ENCODE measurements around the gene CXorf65. TPM values are rescaled to one million over a fixed set of nuclear protein-coding genes. Genes with fewer than 3 reads are reported as not detected.

Gene CXorf65
- total RNA-seq, 1 donor from 2014 or later, result not detected

DNA sequence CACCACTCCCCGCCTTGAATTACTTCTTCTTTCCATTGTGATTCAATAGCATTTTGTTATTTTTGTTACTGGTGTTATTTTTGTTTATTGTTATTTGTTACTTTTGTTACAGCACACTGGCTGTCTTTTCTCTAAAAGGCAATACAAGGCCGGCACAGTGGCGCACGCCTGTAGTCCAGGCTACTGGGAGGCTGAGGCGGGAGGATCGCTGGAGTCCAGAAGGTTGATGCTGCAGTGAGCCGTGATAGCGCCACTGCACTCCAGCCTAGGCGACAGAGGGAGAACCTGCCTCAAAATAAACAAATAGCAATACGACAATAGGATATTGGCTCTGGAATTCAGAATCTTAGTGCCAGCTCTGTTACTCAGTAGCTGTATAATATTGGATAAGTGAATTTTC lies 10.8 kb upstream of the CXorf65 start:
- Histone ChIP-seq H3K27ac (no peak overlapping the region), H3K4me3 (peak overlapping the region in 1 of 2 donors; percentile 61), H3K9me3 (no peaks in the 10 kb centered on the region), H3K4me1 (peaks cover 0 to 4% of the 10 kb centered on the region in 2 donors), H3K27me3 (no peaks in the 10 kb centered on the region), H3K36me3 (peaks cover 0 to 15% of the 10 kb centered on the region in 2 donors)
- intact Hi-C loops (cut with DNase I), result no loop called here
- DNase-seq (ENCODE audit: low spot score in 2 of 2), result no peak
- no peak for TF ChIP-seq CTCF (IDR thresholded peaks at IDR 0.05)

GRCh38 chrX:71111921-71112431 lies 5.4 kb upstream of the CXorf65 start:
- no peak overlapping the region for H3K27ac ChIP-seq
- no peak overlapping the region for H3K4me3 ChIP-seq
- DNase-seq (ENCODE audit: low spot score in 2 of 2), result no peak
- intact Hi-C loops (cut with DNase I), result no loop called here
- H3K4me1 ChIP-seq, result no peaks in the 10 kb centered on the region
- no peaks in the 10 kb centered on the region for H3K9me3 ChIP-seq
- no peaks in the 10 kb centered on the region for H3K36me3 ChIP-seq
- TF ChIP-seq CTCF (IDR thresholded peaks at IDR 0.05), result no peak
- no peaks in the 10 kb centered on the region for H3K27me3 ChIP-seq

GRCh38 chrX:71111141-71111843 lies 4.8 kb upstream of the CXorf65 start, which contains the start of gene IL2RG:
TSS of gene IL2RG (minus strand) at chrX:71111577. CDS start at chrX:71111539, 38 bp downstream.
- DNase-seq (ENCODE audit: low spot score in 2 of 2), result no peak
- H3K4me1 ChIP-seq, result no peaks in the 10 kb centered on the region
- H3K36me3 ChIP-seq, result no peaks in the 10 kb centered on the region
- H3K27me3 ChIP-seq, result no peaks in the 10 kb centered on the region
- TF ChIP-seq CTCF (IDR thresholded peaks at IDR 0.05), result no peak
- H3K4me3 ChIP-seq, result no peak within 1 kb of the TSS
- H3K9me3 ChIP-seq, result no peaks in the 10 kb centered on the region
- H3K27ac ChIP-seq, result no peak within 1 kb of the TSS
- intact Hi-C loops (cut with DNase I), result no loop called here

DNA sequence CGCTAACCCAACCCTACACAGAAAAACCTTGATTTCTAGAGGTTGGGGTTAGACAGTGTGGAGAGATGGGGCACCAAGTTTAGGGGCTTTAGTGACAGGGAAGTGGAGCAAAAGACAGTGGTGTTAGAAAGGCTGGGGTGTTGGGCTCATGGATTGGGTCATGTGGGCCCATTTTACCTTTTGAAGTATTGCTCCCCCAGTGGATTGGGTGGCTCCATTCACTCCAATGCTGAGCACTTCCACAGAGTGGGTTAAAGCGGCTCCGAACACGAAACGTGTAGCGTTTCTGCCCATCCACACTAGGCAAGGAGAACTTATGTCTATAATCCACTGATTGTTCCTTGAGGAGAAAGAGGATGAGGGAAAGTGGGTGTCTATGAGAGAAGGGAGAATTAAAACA lies 2.5 kb upstream of the CXorf65 start:
- no peaks in the 10 kb centered on the region for H3K9me3 ChIP-seq
- H3K4me3 ChIP-seq, result no peak overlapping the region
- H3K4me1 ChIP-seq, result no peaks in the 10 kb centered on the region
- H3K27ac ChIP-seq, result no peak overlapping the region
- TF ChIP-seq CTCF (IDR thresholded peaks at IDR 0.05), result no peak
- intact Hi-C loops (cut with DNase I), result no loop called here
- DNase-seq (ENCODE audit: low spot score in 2 of 2), result no peak
- no peaks in the 10 kb centered on the region for H3K36me3 ChIP-seq
- no peaks in the 10 kb centered on the region for H3K27me3 ChIP-seq

GRCh38 chrX:71107762-71108360 lies 1.3 kb upstream of the CXorf65 start:
- H3K4me1 ChIP-seq, result no peaks in the 10 kb centered on the region
- TF ChIP-seq CTCF (IDR thresholded peaks at IDR 0.05), result no peak

More at GRCh38 chrX:71107762-71108360, 1.3 kb upstream of the CXorf65 start:
- DNase-seq (ENCODE audit: low spot score in 2 of 2), result no peak
- Histone ChIP-seq H3K9me3 (no peaks in the 10 kb centered on the region), H3K36me3 (no peaks in the 10 kb centered on the region), H3K4me3 (no peak overlapping the region), H3K27ac (no peak overlapping the region), H3K27me3 (no peaks in the 10 kb centered on the region)
- intact Hi-C loops (cut with DNase I), result no loop called here

Measured in ascending aorta (tissue), 2 donors.